OCI-LY7 (cell line): ENCODE data around the gene PIK3IP1. TPM values are rescaled to one million over a fixed set of nuclear protein-coding genes. Genes with fewer than 3 reads are reported as not detected.

ENCODE experiments used
- BruUV-seq: library from RNA; stranded (reverse); fragments of 400-500 nt; replicated peaks from 2 replicates; lab custom pipeline; 2021; lab: Mats Ljungman, UMichigan
- CTCF ChIA-PET: fragments of 300-600 bp; sonication (Branson Sonifier 250); formaldehyde crosslinking; loops from one replicate; lab custom pipeline; 2022; ENCODE audit warnings: antibody characterized with exemption; ENCODE audit not compliant: unreplicated experiment; lab: Charles Lee
- POLR2A ChIA-PET: fragments of 300-600 bp; sonication (Branson Sonifier 250); formaldehyde crosslinking; loops from one replicate; lab custom pipeline; 2022; ENCODE audit warnings: antibody characterized with exemption; lab: Charles Lee
- DNase-seq: peaks from one replicate; pipeline ENCODE4 v3.0.0-alpha.2; 2015; ENCODE audit warnings: low spot score
- H2AFZ ChIP-seq: fragments of 200-600 bp; sonication (generic), shearing (Covaris generic); 2 replicates; pipeline ENCODE4 v1.6.1; 2014; ENCODE audit warnings: mild to moderate bottlenecking, antibody characterized with exemption, low read length, moderate library complexity
- H3K27ac ChIP-seq: fragments of 200-600 bp; sonication (generic); 2 replicates; pipeline ENCODE4 v1.5.1; 2014; ENCODE audit warnings: mixed run types, low read depth, mild to moderate bottlenecking, moderate library complexity, low read length, inconsistent platforms; ENCODE audit not compliant: poor library complexity, severe bottlenecking
- H3K36me3 ChIP-seq: fragments of 200-600 bp; sonication (generic); 2 replicates; pipeline ENCODE4 v1.6.1; 2014; ENCODE audit warnings: mild to moderate bottlenecking, antibody characterized with exemption, low read length, moderate library complexity, mixed read lengths; ENCODE audit not compliant: insufficient read depth
- H3K4me1 ChIP-seq: fragments of 200-600 bp; sonication (generic); 2 replicates; pipeline ENCODE4 v1.5.1; 2014; ENCODE audit warnings: mild to moderate bottlenecking, low read length; ENCODE audit not compliant: insufficient read depth, poor library complexity, severe bottlenecking
- H3K4me2 ChIP-seq: fragments of 200-600 bp; sonication (generic); 2 replicates; pipeline ENCODE4 v1.6.1; 2014; ENCODE audit warnings: mild to moderate bottlenecking, low read length
- H3K4me3 ChIP-seq: fragments of 200-600 bp; sonication (generic); 2 replicates; pipeline ENCODE4 v1.5.1; 2014; ENCODE audit warnings: mild to moderate bottlenecking, low read depth, low read length; ENCODE audit not compliant: poor library complexity, severe bottlenecking
- H3K79me2 ChIP-seq: fragments of 200-600 bp; sonication (generic); 2 replicates; pipeline ENCODE4 v1.6.1; 2016; ENCODE audit warnings: low read depth, mild to moderate bottlenecking, low read length, moderate library complexity, mixed read lengths; ENCODE audit not compliant: insufficient read depth
- H3K9me2 ChIP-seq: fragments of 200-600 bp; sonication (generic); 2 replicates; pipeline ENCODE4 v1.6.1; 2016; ENCODE audit warnings: mild to moderate bottlenecking, low read length, mixed read lengths; ENCODE audit not compliant: insufficient read depth
- H3K9me3 ChIP-seq: fragments of 200-600 bp; sonication (generic); 2 replicates; pipeline ENCODE4 v1.6.1; 2014; ENCODE audit warnings: mild to moderate bottlenecking, mixed run types, low read length, mixed read lengths
- H4K20me1 ChIP-seq: fragments of 200-600 bp; sonication (generic); 2 replicates; pipeline ENCODE4 v1.6.1; 2014; ENCODE audit warnings: mild to moderate bottlenecking, antibody characterized with exemption, low read length, moderate library complexity, mixed read lengths; ENCODE audit not compliant: insufficient read depth
- EZH2phosphoT487 ChIP-seq: fragments of 200-600 bp; sonication (generic); IDR thresholded peaks from 2 replicates; pipeline ENCODE4 v1.6.1; 2018; ENCODE audit warnings: low read depth, borderline replicate concordance, mild to moderate bottlenecking, mixed run types, antibody characterized with exemption, low read length, moderate library complexity, mixed read lengths
- intact Hi-C: fragments of 100-400 bp; cut with micrococcal nuclease; formaldehyde crosslinking; loops from one replicate; pipeline ENCODE4 v1.10.0; 2022; ENCODE audit not compliant: unreplicated experiment
- total RNA-seq, 2 experiments: library from RNA; depleted of rRNA in 1 of 2; stranded (reverse); fragments of >200 nt in 1 of 2; shearing (Covaris generic) in 1 of 2; gene quantifications; 2 replicates each; pipeline ENCODE4 v1.2.3, GENCODE V29; 2014 to 2022
- TF ChIP-seq, protein P1 (sequence below): fragments of 200-600 bp; sonication (generic); conservative IDR thresholded peaks from 2 replicates; pipeline ENCODE4 v1.5.1; 2014; ENCODE audit warnings: mild to moderate bottlenecking, antibody characterized with exemption, low read length, moderate library complexity, mixed read lengths

PIK3IP1 gene
- total RNA-seq, 2 experiments from 2014 or later = 17.1 to 20.4 TPM

DNA sequence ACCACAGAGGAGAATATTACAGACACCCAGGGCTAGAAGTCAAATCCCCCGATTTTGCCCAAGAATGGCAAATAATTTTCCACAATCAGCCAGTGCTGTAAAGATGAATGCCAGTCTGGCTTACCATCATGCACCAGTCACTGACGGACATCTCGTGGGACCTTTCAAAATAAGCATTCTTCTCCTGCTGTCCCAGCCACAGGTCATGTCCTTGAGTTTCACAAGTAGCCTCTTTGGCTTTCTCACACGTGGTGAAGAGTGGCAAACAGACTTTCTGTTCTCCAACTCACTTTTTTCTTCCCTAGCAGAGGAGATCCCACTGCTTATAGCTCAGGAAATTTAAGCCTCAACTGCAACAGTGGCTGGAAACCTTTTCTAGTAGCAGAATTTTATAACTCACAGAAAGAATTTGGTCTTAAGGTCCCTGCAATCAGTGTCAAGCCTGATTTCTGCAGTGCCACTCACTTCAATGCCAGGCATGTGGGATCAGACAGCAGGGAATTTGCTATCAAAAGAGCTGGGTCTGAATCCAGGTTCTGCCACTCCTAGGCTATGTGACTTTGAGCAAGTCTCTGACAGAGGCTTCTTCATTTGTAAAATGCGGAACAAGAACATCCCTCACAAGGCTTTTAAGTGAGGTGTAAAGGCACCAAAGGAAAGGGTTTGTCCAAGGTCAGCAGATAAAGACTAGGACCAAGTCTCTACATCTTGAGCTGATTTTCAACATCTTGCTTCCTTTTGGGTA is 3.6 kb downstream of the PIK3IP1 start:
- DNase-seq = peak; percentile 59
- TF ChIP-seq, protein P1, sequence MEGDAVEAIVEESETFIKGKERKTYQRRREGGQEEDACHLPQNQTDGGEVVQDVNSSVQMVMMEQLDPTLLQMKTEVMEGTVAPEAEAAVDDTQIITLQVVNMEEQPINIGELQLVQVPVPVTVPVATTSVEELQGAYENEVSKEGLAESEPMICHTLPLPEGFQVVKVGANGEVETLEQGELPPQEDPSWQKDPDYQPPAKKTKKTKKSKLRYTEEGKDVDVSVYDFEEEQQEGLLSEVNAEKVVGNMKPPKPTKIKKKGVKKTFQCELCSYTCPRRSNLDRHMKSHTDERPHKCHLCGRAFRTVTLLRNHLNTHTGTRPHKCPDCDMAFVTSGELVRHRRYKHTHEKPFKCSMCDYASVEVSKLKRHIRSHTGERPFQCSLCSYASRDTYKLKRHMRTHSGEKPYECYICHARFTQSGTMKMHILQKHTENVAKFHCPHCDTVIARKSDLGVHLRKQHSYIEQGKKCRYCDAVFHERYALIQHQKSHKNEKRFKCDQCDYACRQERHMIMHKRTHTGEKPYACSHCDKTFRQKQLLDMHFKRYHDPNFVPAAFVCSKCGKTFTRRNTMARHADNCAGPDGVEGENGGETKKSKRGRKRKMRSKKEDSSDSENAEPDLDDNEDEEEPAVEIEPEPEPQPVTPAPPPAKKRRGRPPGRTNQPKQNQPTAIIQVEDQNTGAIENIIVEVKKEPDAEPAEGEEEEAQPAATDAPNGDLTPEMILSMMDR = no peak
- Histone ChIP-seq H3K79me2 (peaks cover 19% of the 10 kb centered on the region; the same call in 1 of the 2 replicates), H3K9me3 (no peaks in the 10 kb centered on the region), H3K36me3 (peaks cover 15% of the 10 kb centered on the region), H4K20me1 (no peaks in the 10 kb centered on the region), H3K4me3 (peak overlapping the region; percentile 72), H3K4me1 (peaks cover 68% of the 10 kb centered on the region), H3K27ac (peak overlapping the region; percentile 88), H3K4me2 (peak overlapping the region; percentile 99), H2AFZ (no peak overlapping the region; the same call in 1 of the 2 replicates), H3K9me2 (no peaks in the 10 kb centered on the region)
- POLR2A ChIA-PET = interaction anchor here (0.6 to 4.9 kb wide), 10 partner anchors 9 to 373 kb away, joined by 3 to 18 read pairs (median 3); partner anchors contain the start of genes MORC2, PISD and TUG1
- intact Hi-C loops = no loop called here
- BruUV-seq = no TSS peak
- CTCF ChIA-PET = no interaction called here

DNA sequence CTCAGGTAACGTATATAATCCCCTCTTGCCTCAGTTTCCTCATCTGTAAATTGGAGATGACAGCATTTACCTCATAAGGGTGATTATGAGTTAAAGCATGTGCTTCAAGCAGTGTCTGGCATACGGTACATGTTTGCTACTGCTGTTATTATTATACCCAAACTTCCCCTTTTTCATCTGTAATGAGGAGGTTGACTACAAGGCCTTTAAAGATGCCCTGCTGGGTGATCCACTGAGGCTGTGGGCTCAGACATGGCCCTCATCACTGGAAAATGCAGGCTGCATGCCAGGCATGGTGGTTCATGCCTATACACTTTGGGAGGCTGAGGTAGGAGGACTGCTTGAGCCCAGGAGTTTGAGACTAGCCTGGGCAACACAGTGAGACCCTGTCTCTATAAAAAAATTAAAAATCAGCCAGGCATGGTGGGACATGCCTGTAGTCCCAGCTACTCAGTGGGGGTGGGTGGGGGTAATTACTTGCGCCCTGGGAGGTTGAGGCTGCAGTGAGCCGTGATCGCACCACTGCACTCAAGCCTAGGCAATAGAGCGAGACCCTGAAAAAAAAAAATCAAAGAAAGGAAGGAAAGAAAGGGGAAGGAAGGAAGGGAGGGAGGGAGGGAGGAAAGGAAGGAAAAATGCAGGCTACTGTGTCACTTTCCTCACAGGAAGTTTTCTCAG is 4.3 kb downstream of the PIK3IP1 start:
- Histone ChIP-seq H3K9me3 (no peaks in the 10 kb centered on the region), H3K4me3 (peak overlapping the region; percentile 72), H3K9me2 (no peaks in the 10 kb centered on the region), H3K4me2 (peak overlapping the region; percentile 99), H3K79me2 (peaks cover 19% of the 10 kb centered on the region; the same call in 1 of the 2 replicates), H4K20me1 (no peaks in the 10 kb centered on the region), H3K4me1 (peaks cover 61% of the 10 kb centered on the region), H2AFZ (0 out of 2 replicates have a peak overlapping the region, but pooled peaks have one; percentile 27), H3K27ac (peak overlapping the region; percentile 88), H3K36me3 (peaks cover 17% of the 10 kb centered on the region)
- BruUV-seq = no TSS peak
- peak; percentile 63 for DNase-seq
- CTCF ChIA-PET = interaction anchor here (0.6 kb wide), 1 partner anchor 25 kb away, joined by 4 read pairs; no protein-coding TSS in a partner anchor
- intact Hi-C loops = no loop called here
- TF ChIP-seq, protein P1 = no peak
- TF ChIP-seq EZH2phosphoT487 = no peak
- POLR2A ChIA-PET = interaction anchor here (0.6 to 4.9 kb wide), 5 partner anchors 10 to 374 kb away, joined by 3 to 18 read pairs (median 4); partner anchors contain the start of gene PISD
